ENCODE data around the gene PACRG. TPM values are rescaled to one million over a fixed set of nuclear protein-coding genes. Genes with fewer than 3 reads are reported as not detected.
A peak's percentile ranks its signal among the peaks of the same experiment; 100 is the strongest.

Gene PACRG
- total and polyA plus RNA-seq, 2 of the 8 experiments (the other 6 are each of a cell fraction or from before 2014, with no cell fraction given) = 0.44 to 0.54 TPM

DNA sequence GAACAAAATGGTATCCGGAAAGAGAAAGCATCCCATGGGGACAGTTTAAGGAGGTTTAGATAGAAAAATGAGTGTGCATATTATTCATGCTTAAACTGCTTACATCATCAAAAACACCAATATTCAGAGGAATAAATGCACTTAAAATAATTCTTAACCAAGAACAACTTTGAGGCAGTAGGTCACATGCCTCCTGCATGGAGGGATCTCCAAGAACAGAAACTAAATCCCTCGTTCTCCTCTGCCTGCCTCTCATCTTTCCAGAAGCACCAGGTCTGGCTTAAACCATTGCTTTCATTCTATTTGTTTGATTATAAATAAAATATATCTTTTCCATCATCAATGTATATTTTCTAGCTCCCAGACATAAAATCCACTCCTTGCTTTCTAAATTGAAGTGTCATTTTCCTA lies 583.2 kb downstream of the PACRG start:
- Histone ChIP-seq H3K4me1 (replicated peaks in 1 of 4; ENCODE audit: control insufficient read depth in 3 of 4, insufficient read depth in 4 of 4, low read length in 3 of 4) (no peaks in the 10 kb centered on the region), H3K9me3 (ENCODE audit: insufficient read depth in 2 of 2, low read depth in 1 of 2, low read length in 1 of 2) (no peaks in the 10 kb centered on the region), H3K18ac (ENCODE audit: extremely low read depth, low read length) (no peak overlapping the region), H2BK12ac (ENCODE audit: low read depth, low read length) (no peak overlapping the region), H3K4me2 (ENCODE audit: insufficient read depth in 1 of 2, low read depth in 2 of 2, low read length in 2 of 2) (no peak overlapping the region), H2AK5ac (ENCODE audit: low read depth, low read length) (no peak overlapping the region), H2AFZ (ENCODE audit: low read length) (no peak overlapping the region), H2BK15ac (ENCODE audit: low read length) (no peak overlapping the region), H2BK20ac (ENCODE audit: low read length) (no peak overlapping the region), H4K5ac (ENCODE audit: insufficient read length, low read depth, low read length) (no peak overlapping the region), H4K91ac (replicated peaks; ENCODE audit: insufficient read length, low read length) (no peak overlapping the region), H3K56ac (replicated peaks; ENCODE audit: insufficient read length, low read depth, low read length) (no peak overlapping the region), H3K14ac (ENCODE audit: insufficient read length) (no peak overlapping the region), H4K8ac (ENCODE audit: extremely low read depth, insufficient read depth, low read length) (no peak overlapping the region), H2BK120ac (replicated peaks; ENCODE audit: low read depth, low read length) (no peak overlapping the region), H3K4ac (replicated peaks; ENCODE audit: insufficient read length, low read depth, low read length) (no peak overlapping the region), H3K23ac (ENCODE audit: insufficient read length) (no peak overlapping the region), H3K36me3 (ENCODE audit: control insufficient read depth in 2 of 4, insufficient read depth in 4 of 4, low read length in 3 of 4) (no peaks in the 10 kb centered on the region), H3K9ac (replicated peaks in 1 of 4; ENCODE audit: extremely low read depth in 1 of 4, low read depth in 3 of 4, low read length in 3 of 4) (no peak overlapping the region), H3K79me2 (ENCODE audit: control insufficient read depth in 1 of 2, insufficient read depth in 2 of 2, low read length in 2 of 2) (no peaks in the 10 kb centered on the region), H2BK5ac (ENCODE audit: low read depth, low read length) (no peak overlapping the region), H3K79me1 (ENCODE audit: low read depth, low read length) (no peaks in the 10 kb centered on the region), H3K23me2 (ENCODE audit: low read depth, low read length) (no peaks in the 10 kb centered on the region), H3K27ac (ENCODE audit: low read depth, low read length) (no peak overlapping the region), H3K27me3 (replicated peaks in 1 of 4; ENCODE audit: control insufficient read depth in 3 of 4, extremely low read depth in 1 of 4, insufficient read depth in 3 of 4, low read length in 3 of 4) (no peaks in the 10 kb centered on the region), H4K20me1 (replicated peaks in 1 of 2; ENCODE audit: control insufficient read depth in 1 of 2, insufficient read depth in 2 of 2, low read length in 2 of 2) (no peaks in the 10 kb centered on the region), H3K4me3 (ENCODE audit: extremely low read depth in 1 of 4, insufficient read depth in 2 of 4, low read depth in 3 of 4, low read length in 4 of 4) (no peak overlapping the region)
- POLR2A ChIA-PET (ENCODE audit: partially characterized antibody) = no interaction called here
- no peak for DNase-seq (ENCODE audit: low read depth in 1 of 2, low spot score in 2 of 2)
- CTCF ChIA-PET (ENCODE audit: partially characterized antibody) = interaction anchor here (1.3 kb wide), 1 partner anchor 11 kb away, joined by 3 read pairs; no protein-coding TSS in a partner anchor
- FAIRE-seq = no peak
- WGBS, 2 experiments (ENCODE audit: extremely low coverage in 1 of 2, insufficient coverage in 1 of 2, insufficient read length in 1 of 2, insufficient replicate concordance in 2 of 2, low coverage in 1 of 2, low lambda C conversion rate in 2 of 2, missing lambda C conversion rate in 1 of 2) = 92% methylated on average over 2 of the region's 2 CpGs; no CpG with 5 or more reads in 1 of the 2 experiments
- TF ChIP-seq SAP30 (IDR thresholded peaks at IDR 0.05; ENCODE audit: insufficient read depth, insufficient replicate concordance, low read length) (no peak), MAFK (IDR thresholded peaks at IDR 0.05; ENCODE audit: low read depth, low read length) (peak; percentile 52; the same call in 1 of the 2 replicates), PHF8 (conservative IDR thresholded peaks at IDR 0.05; ENCODE audit: low read depth, low read length) (no peak), CTBP2 (IDR thresholded peaks at IDR 0.05; ENCODE audit: borderline replicate concordance, insufficient read depth, insufficient read length, low read length) (no peak), SP2 (IDR thresholded peaks at IDR 0.05; ENCODE audit: low read length) (no peak), TAF1 (IDR thresholded peaks at IDR 0.05; ENCODE audit: low read depth, low read length) (no peak), CBX5 (IDR thresholded peaks at IDR 0.05; ENCODE audit: low read depth, low read length) (no peak), SIRT6 (IDR thresholded peaks at IDR 0.05; ENCODE audit: low read length) (no peak), RXRA (IDR thresholded peaks at IDR 0.05; ENCODE audit: insufficient read depth, low read depth, low read length) (no peak)
